ENCODE data around the gene OGDH. TPM values are rescaled to one million over a fixed set of nuclear protein-coding genes. Genes with fewer than 3 reads are reported as not detected.

OGDH gene
- total RNA-seq, 4 donors from 2014 or later = 88.3 to 246 (median 217) TPM

DNA sequence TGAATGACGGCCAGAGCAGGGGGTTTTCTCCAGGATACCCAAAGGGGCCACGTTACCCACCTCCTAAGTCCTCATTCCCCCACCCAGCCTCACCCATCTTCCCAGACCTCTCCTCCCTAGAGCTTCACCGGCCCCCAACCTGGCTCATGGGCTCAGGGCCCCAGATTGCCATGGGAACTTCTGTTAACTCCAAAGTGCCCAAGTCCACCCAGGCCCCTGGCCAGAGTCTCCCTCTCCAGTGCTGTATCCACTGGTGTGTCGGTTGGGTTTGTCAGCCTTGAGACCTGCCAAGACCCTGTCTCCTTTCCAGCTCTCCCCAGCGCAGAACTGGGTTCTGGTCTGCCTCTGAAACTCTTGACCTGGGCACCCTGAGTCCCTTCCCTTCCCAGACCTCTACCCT lies 105.1 kb downstream of the OGDH start:
- no peaks in the 10 kb centered on the region for H3K27me3 ChIP-seq
- H3K36me3 ChIP-seq = peaks cover 0 to 38% (median 0%) of the 10 kb centered on the region in 3 donors
- no peaks in the 10 kb centered on the region for H3K9me3 ChIP-seq
- H3K4me1 ChIP-seq = no peaks in the 10 kb centered on the region
- DNase-seq = no peak
- no peak overlapping the region for H3K4me3 ChIP-seq
- TF ChIP-seq, protein P1, sequence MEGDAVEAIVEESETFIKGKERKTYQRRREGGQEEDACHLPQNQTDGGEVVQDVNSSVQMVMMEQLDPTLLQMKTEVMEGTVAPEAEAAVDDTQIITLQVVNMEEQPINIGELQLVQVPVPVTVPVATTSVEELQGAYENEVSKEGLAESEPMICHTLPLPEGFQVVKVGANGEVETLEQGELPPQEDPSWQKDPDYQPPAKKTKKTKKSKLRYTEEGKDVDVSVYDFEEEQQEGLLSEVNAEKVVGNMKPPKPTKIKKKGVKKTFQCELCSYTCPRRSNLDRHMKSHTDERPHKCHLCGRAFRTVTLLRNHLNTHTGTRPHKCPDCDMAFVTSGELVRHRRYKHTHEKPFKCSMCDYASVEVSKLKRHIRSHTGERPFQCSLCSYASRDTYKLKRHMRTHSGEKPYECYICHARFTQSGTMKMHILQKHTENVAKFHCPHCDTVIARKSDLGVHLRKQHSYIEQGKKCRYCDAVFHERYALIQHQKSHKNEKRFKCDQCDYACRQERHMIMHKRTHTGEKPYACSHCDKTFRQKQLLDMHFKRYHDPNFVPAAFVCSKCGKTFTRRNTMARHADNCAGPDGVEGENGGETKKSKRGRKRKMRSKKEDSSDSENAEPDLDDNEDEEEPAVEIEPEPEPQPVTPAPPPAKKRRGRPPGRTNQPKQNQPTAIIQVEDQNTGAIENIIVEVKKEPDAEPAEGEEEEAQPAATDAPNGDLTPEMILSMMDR (IDR thresholded peaks at IDR 0.05) = no peak
- TF ChIP-seq POLR2A (IDR thresholded peaks at IDR 0.05) = no peak
- H3K27ac ChIP-seq = no peak overlapping the region

DNA sequence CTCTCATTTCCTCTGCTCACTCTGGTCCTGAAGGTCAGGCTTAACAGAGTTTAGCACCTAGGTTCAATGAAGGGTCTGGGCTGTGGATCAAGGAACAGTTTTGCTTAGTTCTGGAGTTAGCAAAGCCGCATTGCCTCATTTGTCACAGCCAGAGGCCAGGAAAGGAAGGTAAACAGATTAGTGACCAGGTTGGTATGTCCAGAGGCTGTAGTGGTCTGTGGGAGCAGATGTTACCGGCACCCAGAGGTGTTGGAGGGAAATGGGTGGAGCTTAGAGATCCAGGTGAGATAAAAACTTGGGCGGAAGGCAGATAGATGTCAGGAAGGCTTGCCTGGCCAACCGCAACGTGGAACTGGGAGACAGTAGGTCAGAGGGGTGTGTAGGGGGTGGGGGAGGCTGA lies 105.6 kb downstream of the OGDH start:
- H3K4me1 ChIP-seq = no peaks in the 10 kb centered on the region
- peaks cover 0 to 33% (median 0%) of the 10 kb centered on the region in 3 donors for H3K36me3 ChIP-seq
- no peak overlapping the region for H3K27ac ChIP-seq
- H3K9me3 ChIP-seq = no peaks in the 10 kb centered on the region
- TF ChIP-seq, protein P1 (IDR thresholded peaks at IDR 0.05) = no peak
- no peak for TF ChIP-seq POLR2A (IDR thresholded peaks at IDR 0.05)
- H3K4me3 ChIP-seq = no peak overlapping the region
- no peaks in the 10 kb centered on the region for H3K27me3 ChIP-seq
- no peak for DNase-seq

DNA sequence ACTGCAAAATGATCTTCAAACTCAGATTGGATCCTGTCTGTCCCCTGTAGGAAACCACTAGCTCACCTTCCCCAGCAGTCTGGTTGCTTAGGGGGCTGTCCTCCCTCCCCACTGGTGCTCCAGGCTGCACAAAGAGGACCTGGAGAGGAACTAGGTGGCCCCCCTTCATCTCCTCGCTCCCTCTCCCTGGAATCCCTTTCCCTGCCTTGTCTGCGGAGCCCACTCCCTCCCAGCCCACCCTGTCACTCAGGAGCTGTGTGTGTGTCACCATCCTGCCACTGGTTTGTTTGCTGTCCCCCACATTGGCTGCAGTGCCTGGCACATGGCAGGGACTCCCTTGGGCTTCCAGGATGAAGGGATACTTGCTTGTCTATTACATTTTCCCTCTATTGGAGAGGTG lies 106.7 kb downstream of the OGDH start:
- H3K27me3 ChIP-seq = no peaks in the 10 kb centered on the region
- H3K4me3 ChIP-seq = no peak overlapping the region
- TF ChIP-seq, protein P1 (IDR thresholded peaks at IDR 0.05) = no peak
- TF ChIP-seq POLR2A (IDR thresholded peaks at IDR 0.05) = no peak
- DNase-seq = no peak
- H3K36me3 ChIP-seq = peaks cover 0 to 22% (median 0%) of the 10 kb centered on the region in 3 donors
- H3K27ac ChIP-seq = no peak overlapping the region
- H3K9me3 ChIP-seq = no peaks in the 10 kb centered on the region
- no peaks in the 10 kb centered on the region for H3K4me1 ChIP-seq

DNA sequence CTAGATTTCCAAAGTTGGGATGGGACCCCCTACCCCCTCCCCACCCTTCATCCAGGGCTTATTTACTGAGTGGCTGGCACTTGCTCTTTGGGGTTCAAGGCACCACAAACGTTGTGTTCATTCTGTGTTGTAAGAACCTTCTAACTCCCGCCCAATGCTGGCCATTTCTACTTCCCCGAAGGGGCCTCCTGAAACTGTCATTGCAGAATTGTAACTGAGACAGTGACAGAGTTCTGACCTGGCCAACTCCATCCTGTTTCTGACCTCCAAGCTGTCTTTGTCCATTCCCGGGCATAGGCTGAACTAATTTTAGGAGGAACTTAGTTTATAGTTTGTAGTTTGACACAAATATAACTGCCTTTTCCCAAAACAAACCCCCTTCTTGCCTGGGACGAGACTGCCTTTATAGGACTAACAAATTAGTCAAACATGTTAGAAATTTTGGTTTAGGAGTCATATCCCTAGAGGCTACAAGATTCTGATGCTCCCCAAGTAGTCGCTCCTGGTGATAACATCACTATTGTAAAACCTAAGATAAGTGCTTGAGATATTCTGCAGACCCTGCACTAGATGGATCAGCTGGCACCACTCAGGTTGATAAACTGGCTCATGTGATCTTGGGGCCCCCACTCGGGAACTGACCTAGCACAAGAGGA lies 107.4 kb downstream of the OGDH start:
- no peaks in the 10 kb centered on the region for H3K9me3 ChIP-seq
- H3K4me3 ChIP-seq = no peak overlapping the region
- DNase-seq = no peak
- no peak overlapping the region for H3K27ac ChIP-seq
- no peak for TF ChIP-seq POLR2A (IDR thresholded peaks at IDR 0.05)
- TF ChIP-seq, protein P1 (IDR thresholded peaks at IDR 0.05) = no peak
- no peaks in the 10 kb centered on the region for H3K4me1 ChIP-seq
- H3K27me3 ChIP-seq = no peaks in the 10 kb centered on the region
- peaks cover 0 to 15% (median 0%) of the 10 kb centered on the region in 3 donors for H3K36me3 ChIP-seq

DNA sequence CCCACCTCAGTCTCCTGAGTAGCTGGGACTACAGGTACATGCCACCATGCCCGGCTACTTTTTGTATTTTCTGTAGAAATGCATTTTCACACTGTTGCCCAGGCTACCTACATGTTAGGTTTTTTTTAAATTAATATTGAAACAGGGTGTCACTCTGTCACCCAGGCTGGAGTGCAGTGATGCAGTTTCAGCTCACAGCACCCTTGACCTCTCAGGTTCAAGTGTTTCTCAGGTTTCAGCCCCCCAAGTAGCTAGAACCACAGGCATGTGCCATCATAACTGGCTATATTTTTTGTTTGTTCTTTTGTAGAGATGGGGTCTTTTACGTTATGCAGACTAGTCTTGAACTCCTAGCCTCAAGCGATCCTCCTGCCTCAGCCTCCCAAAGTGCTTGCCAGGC lies 109.8 kb downstream of the OGDH start:
- Histone ChIP-seq H3K4me1 (no peaks in the 10 kb centered on the region), H3K9me3 (no peaks in the 10 kb centered on the region), H3K27ac (no peak overlapping the region), H3K27me3 (no peaks in the 10 kb centered on the region), H3K36me3 (no peaks in the 10 kb centered on the region), H3K4me3 (no peak overlapping the region)
- no peak for DNase-seq
- no peak for TF ChIP-seq POLR2A (IDR thresholded peaks at IDR 0.05)
- TF ChIP-seq, protein P1 (IDR thresholded peaks at IDR 0.05) = no peak

Data from Peyer's patch (tissue), 4 donors.